Spleen (tissue), 7 donors: ENCODE data around the gene PEX1.

ENCODE experiments used
- POLR2A ChIP-seq, 3 donors: fragments of 450-650 bp; IDR thresholded peaks; one replicate each; pipeline ENCODE4 v1.5.1; 2017; ENCODE audit warnings: antibody characterized with exemption in 3 of 3, mild to moderate bottlenecking in 1 of 3
- POLR2AphosphoS5 ChIP-seq, 3 donors: sonication (generic); formaldehyde crosslinking; IDR thresholded peaks; one replicate each; pipeline ENCODE4 v1.5.1; 2017; ENCODE audit warnings: antibody characterized with exemption in 3 of 3
- TF ChIP-seq, protein P1 (sequence below), 11 experiments: fragments of 200-600 bp in 7 of 11; fragments of 450-650 bp in 4 of 11; sonication (generic) in 4 of 11; IDR thresholded peaks in 8 of 11; conservative IDR thresholded peaks in 3 of 11; 1 replicate in 7 of 11; 2 replicates in 4 of 11; pipeline versions ENCODE4 v1.4.0 to v1.8.0; 2016 to 2021; ENCODE audit warnings: antibody characterized with exemption in 11 of 11, inconsistent platforms in 4 of 11, mild to moderate bottlenecking in 1 of 11
- donor health status: DM: no; HTN: no; CAD: no; lungs with moderate emphysema.
- donor health status: DM: no; HTN: no; CAD: no.
- donor health status: DM: no; HTN: no; CAD: no.

DNA sequence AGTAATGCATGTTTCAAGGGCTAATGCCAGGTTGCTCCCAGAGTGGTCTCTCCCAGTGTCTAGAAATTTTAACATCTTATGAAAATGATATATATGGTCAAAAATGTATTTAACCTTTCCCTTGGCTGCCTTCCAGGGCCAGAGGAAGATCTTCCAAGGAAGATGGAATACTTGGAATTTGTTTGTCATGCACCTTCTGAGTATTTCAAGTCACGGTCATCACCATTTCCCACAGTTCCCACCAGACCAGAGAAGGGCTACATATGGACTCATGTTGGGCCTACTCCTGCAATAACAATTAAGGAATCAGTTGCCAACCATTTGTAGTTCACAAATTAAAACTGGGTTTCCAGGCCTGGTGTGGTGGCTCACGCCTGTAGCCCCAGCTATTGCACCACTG is 72.1 kb downstream of the PEX1 start:
- TF ChIP-seq, protein P1, sequence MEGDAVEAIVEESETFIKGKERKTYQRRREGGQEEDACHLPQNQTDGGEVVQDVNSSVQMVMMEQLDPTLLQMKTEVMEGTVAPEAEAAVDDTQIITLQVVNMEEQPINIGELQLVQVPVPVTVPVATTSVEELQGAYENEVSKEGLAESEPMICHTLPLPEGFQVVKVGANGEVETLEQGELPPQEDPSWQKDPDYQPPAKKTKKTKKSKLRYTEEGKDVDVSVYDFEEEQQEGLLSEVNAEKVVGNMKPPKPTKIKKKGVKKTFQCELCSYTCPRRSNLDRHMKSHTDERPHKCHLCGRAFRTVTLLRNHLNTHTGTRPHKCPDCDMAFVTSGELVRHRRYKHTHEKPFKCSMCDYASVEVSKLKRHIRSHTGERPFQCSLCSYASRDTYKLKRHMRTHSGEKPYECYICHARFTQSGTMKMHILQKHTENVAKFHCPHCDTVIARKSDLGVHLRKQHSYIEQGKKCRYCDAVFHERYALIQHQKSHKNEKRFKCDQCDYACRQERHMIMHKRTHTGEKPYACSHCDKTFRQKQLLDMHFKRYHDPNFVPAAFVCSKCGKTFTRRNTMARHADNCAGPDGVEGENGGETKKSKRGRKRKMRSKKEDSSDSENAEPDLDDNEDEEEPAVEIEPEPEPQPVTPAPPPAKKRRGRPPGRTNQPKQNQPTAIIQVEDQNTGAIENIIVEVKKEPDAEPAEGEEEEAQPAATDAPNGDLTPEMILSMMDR (IDR thresholded peaks at IDR 0.05 in 8 of 11, conservative IDR thresholded peaks at IDR 0.05 in 3 of 11), result no peak
- no peak for TF ChIP-seq POLR2AphosphoS5 (IDR thresholded peaks at IDR 0.05)
- TF ChIP-seq POLR2A (IDR thresholded peaks at IDR 0.05), result no peak
